AG20443 (cell line): ENCODE measurements around the gene ZNF44.
"Not testable (repeated sequence)": the region's sequence is repeated elsewhere in the genome, so short reads cannot be mapped to it uniquely, and the experiment has no call there.

Experiments used
- DNase-seq: peaks from one replicate; pipeline ENCODE4 v3.0.0; 2012; ENCODE audit warnings: low spot score, mixed read lengths

The ZNF44 gene

DNA sequence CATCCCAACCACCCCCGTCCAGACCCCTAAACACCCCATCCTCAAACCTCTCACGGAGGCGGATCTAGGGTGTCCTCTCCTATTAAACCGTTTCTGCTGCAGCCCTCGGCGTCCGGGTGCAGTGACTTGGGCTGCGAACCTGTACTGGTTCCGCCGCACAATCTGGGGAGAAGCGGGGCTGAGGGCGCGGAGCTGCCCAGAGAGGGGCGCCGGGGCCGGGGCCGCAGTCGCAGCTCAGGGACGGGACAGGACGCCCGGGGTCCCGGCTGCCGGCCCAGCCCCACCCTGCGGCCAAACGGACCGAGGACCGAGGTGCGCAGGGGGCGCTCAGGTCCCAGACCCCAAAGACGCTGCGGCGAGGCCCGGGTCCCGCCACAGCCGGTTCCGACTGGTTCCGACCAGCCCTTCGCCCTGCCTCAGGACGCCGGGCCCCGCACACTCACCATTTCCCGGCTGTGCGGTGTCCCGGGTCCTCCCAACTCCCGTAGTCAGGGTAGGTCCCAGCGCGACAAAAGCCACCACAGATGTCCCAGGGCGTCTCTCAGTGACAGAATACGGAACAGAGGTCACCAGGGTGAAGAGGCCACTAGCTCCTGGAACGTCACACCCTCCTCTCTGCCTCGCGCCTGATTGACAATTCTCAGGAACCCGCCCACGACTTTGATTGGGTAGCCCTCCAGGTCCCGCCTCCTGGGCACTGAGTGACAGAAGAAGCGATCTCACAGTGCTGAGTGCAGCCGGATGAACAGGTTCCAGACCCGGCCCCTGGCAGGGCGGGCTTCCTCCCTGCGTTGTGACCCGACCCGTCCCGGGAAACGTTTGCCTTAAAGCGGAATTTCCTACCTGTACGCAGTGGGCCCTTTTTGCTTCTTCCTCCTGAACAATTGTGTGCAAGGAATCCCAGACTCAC is at the start of gene ZNF44:
ZNF44 (minus strand) TSS at position 635 of the 910 bp plus-strand sequence; CDS start at position 446, 189 bp downstream.
- DNase-seq = peak; percentile 96

DNA sequence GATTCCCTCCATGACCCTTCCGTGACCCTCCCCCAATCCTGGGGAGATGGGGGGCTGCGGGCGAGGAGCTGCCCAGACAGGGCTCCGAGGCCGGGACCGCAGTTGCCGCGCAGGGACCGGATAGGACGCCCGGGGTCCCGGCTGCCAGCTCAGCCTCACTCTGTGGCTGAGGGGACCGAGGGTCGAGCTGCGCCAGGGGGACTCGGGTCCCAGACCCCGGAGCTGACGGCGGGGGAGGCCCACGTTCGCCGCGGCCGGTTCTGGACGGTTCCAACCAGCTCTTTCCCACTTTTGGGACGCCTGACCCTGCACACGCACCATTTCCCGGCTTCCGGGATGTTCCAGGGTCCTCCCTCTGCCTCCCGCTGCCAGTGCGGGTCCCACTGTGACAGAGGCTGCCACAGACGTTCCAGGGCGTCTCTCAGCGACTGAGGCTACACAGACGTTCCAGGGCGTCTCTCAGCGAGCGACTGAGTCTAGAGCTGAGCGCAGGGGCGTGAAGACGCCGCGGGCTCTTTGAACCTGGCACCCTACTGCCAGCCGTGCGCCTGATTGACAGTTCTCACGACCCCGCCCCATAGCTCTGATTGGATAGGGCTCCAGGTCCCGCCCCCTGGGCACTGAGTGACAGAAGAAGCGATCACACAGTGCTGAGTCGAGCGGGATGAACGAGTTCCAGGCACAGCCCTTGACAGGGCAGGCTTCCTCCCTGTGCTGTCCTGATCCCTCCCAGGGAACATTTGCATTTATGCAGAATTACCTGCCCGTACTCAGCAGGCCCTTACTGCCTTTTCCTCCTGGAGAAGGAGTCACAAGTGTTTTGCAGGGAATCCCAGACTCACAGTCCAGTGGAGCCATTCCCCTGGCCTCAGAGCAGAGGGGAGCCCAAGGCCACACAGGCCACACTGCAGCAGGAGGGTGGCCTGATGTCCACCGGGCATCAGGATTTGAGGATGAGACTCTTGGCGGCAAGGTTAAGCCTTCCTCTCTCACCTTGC is 38.8 kb upstream of the ZNF44 start, which contains the start of gene ZNF563:
ZNF563 (minus strand) TSS at position 472 of the 998 bp plus-strand sequence; CDS start at position 321, 151 bp downstream.
- DNase-seq = peak; percentile 97

DNA sequence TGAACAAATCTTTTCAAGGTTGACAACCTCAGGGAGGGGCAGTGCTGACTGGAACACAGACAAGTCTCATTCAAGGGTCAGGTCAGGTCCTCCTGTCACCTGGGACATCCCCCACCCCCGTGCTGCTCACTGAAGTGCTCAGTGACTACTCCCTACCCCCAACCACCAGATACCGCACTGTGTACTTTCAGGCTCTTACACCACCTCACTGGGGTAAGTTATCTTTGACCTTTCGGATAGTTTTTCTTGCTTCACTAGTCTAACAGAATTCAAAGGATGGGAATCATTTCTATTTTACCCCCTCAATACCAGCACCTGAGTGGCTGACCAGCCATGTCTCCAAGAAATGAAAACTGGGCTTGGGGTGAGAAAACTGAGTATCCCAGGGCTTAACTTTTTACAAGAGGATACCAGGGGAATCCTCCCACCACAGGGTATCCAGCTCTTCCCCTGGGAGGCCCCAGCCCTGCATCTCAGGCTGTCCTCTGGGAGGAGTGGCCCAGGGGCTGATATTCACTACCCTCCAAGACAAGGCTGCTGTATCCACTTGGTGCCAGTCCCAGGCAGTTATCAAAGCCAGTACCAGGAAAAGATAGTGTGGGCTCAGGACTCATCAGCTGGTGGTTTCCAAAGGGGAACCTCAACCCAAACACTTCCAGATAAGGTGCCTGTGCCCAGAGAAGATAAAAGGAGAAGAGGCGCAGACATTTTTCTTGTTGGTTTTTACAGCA is 36.7 kb upstream of the ZNF44 start:
- DNase-seq = no peak

DNA sequence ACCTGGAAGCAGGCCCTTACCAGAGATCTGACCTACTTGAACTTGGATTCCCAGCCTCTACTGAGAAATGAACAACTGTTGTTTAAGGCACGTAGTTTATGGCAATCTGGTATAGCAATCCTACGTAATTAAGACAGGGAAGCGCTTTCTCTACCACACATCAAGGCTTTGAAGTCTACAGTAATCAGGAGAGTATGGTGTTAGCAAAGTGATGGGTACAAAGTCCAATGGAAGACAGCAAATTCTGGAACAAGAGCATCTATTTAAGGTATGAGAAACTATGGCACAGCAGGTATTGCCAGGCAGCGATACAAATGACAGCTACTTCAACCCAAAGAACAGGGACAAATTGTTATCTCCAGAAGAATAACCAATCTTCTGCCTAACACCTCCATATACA is 35.7 kb upstream of the ZNF44 start:
- no peak for DNase-seq

DNA sequence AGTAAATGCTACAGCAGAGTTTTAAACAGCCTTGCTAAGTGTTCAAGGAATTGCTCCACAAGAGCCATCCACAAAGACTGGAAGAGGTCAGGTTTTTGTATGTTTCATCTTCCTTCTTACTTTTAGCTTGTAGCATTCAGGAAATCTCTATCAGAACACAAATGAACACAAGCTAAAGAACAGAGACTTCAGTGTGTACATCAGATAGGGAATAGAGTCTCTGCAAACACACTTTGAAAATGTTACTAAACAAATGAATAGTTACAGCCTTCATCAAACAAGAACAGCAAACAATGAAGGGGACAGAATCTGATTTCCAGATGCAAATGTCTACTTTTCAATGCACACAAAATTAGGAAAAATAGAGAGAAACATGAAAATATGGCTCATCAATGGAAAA is 31.0 kb upstream of the ZNF44 start:
- DNase-seq = no peak

DNA sequence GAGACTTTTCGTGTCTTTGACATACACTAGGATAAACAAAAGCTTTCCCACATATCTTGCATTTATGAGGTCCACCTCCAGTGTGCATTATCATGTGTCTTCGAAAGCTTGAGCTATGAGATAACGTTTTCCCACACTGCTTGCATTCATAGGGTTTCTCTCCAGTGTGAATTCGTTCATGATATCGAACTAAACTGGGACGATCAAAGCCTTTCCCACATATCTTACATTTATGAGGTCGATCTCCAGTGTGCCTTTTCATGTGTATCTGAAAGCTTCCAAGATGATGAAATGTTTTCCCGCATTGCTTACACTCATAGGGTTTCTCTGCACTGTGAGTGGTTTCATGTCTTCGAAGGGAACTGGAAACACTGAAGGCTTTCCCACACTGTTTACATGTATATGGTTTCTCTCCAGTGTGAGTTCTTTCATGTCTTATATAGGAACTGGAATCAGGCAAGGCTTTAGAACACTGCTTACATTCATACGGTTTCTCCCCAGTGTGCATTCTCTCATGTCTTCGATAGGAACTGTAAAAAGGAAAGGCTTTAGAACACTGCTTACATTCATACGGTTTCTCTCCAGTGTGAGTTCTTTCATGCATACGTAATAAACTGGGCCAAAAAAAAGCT is 24.2 kb upstream of the ZNF44 start:
- DNase-seq = no peak

DNA sequence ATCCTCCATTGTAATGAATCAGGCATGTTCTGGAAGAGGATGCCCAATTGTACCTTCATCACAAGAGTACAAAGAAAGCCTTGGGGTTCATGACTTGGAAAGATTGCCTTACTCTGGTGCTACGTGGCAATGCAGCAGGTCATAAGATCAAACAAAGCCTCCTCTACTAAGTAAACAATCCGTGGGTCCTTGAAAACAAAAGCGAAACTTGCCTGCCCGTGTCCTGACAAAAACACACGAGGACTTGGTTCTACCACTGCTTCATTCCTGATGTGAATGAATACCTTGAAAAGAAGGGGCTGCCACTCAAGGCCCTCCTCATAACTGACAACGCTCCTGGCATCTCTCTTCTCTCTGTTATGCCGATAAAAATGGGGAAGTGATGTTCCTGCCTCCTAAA is 19.9 kb upstream of the ZNF44 start:
- no peak for DNase-seq

DNA sequence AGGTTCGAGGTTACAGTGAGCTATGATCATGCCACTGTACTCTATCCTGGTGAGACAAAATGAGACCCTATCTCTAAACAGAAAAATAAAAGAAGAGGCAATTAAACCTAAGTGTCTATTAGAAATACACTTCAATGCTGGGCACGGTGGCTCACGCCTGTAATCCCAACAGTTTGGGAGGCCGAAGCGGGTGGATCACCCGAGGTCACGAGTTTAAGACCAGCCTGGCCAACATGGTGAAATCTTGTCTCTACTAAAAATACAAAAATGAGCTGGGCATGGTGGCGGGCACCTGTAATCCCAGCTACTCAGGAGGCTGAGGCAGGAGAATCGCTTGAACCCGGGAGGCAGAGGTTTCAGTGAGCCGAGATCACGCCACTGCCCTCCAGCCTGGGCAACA is 14.2 kb upstream of the ZNF44 start:
- DNase-seq = not testable (repeated sequence)

DNA sequence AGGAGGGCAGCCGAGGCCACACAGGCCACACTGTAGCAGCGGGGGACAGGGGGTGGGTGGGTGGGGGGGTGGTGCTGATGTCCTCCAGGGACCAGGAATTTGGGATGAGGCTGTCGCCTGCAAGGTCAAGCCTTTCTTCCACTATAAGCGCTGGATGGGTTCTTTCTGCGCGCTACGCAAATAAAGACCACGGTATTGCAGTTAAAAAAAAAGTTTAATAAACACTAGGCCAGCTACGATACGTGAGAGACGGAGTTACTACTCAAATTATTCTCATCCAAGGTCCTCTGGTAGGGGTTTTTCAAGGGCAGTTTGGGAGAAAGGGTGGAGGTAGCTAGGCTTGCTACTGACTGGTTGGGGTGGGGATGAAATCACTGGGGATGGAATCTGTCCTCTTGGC is 508 bp upstream of the ZNF44 start:
- no peak for DNase-seq

DNA sequence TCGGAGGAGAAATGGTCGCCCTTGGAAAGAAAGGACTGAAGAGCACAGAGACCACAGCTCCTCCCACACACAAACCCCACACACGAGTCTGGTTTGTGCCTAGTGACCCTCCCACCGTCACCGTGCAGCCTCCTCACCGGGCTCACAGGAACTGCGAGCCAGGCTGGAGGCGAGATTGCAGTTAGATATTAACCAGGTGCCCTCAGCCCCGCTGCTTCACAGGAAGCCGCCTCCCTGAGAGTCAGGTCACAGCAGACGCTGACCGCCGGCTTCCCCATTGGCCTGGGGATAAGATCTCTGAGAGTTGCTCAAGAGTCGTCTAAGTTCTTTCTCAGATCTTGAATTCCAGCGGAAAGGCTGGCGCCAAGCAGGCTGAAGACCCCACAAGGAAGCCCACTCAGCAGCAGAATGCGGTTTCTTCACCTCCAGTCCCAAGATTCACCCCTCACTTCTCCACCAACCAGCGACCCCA is 870 bp downstream of the ZNF44 start:
- DNase-seq = peak; percentile 67

DNA sequence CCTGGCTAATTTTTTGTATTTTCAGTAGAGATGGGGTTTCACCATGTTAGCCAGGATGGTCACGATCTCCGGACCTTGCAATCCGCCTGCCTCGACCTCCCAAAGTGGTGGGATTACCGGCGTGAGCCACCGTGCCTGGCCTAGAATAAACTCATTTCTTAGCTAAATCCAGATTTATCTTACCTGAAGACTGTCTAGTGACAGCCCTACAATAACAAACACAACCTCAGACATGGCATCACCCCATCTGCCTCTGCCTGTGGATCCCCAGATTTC is 5.0 kb downstream of the ZNF44 start:
- no peak for DNase-seq

DNA sequence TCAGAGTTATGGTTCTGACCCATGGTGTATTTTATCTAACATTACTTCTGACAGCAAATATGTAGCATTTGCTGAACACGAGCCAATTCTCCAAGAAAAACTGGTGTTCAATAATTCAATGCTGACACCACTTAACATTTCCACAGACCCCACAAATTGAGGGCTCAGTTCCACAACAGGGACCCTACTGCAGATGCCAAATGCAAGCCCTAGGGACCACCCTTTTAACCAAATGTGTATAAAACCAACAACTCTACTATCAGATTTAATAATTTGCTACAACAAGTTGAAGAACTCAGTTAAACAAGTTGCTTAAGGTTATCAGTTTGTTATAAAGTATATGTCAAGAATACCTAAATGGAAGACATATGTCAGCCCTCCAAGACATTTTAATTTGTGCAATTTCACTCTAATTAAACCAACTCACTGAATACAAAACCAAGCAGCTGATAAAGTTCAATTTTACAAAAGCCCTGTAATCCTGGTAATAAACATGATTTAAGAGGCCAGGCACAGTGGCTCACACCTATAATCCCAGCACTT is 6.7 kb downstream of the ZNF44 start:
- no peak for DNase-seq

DNA sequence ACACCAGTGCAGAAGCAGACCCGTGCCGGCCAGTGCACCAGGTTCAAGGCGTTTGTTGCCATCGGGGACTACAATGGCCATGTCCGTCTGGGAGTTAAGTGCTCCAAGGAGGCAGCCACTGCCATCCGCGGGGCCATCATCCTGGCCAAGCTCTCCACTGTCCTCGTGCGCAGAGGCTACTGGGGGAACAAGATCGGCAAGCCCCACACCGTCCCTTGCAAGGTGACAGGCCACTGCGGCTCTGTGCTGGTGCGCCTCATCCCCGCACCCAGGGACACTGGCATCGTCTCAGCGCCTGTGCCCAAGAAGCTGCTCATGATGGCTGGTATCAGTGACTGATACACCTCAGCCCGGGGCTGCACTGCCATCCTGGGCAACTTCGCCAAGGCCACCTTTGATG is 10.1 kb downstream of the ZNF44 start:
- no peak for DNase-seq

DNA sequence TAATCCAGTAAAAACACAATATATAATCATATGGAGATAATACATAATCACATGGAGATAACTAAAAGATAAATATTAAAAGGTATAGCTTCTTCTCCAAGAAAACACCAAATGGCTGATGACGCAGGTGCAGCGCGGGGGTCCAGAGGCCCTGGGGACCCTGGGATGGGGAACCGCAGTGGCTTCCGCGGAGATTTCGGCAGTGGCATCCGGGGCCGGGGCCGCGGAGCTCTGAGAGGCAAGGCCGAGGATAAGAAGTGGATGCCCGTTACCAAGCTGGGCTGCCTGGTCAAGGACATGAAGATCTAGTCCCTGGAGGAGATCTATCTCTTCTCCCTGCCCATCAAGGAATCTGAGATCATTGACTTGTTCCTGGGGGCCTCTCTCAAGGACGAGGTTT is 10.5 kb downstream of the ZNF44 start:
- DNase-seq = no peak

DNA sequence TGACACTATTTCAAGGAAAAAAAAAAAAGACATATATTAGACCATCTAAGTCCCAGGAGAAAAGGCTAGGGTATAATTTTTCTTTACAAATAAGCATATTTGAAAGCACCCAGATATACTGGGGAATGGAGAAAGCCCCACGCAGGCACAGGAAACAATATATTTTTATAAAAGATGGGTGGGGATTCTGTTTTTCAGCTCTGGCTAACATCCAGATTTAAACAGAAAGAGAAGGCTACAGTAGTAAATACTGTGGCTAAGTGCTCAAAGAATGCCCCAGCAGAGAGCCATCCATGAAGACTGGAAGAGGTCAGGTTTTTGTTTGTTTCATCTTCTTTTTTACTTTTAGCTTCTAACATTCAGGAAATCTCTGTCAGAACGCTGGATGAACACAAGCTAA is 16.0 kb downstream of the ZNF44 start:
- DNase-seq = no peak

DNA sequence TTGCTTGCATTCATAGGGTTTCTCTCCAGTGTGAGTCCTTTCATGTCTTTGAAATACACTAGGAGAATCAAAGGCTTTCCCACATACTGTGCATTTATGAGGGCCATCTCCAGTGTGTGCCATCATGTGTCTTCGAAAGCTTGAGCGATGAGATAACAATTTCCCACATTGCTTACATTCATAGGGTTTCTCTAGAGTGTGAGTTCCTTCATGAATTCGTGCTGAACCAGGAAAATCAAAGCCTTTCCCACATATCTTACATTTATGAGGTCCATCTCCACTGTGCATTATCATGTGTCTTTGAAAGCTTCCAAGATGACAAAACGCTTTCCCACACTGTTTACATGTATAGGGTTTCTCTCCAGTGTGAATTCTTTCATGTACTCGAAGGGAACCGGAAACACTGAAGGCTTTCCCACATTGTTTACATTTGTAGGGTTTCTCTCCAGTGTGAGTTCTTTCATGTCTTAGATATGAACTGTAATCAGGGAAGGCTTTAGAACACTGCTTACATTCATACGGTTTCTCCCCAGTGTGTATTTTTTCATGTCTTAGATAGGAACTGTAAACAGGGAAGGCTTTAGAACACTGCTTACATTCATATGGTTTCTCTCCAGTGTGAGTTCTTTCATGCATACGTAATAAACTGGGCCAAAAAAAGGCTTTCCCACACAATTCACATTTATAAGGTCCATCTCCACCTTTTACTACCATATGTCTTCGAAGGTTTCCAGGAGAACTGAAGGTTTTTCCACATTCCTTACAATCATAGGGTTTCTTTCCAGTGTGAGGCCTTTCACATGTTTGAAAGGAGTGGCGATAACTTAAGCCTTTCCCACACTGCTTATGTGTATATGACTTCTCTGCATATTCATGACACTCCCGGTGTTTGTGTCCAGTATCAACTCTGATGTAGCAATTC is 21.4 kb downstream of the ZNF44 start:
- DNase-seq = no peak

DNA sequence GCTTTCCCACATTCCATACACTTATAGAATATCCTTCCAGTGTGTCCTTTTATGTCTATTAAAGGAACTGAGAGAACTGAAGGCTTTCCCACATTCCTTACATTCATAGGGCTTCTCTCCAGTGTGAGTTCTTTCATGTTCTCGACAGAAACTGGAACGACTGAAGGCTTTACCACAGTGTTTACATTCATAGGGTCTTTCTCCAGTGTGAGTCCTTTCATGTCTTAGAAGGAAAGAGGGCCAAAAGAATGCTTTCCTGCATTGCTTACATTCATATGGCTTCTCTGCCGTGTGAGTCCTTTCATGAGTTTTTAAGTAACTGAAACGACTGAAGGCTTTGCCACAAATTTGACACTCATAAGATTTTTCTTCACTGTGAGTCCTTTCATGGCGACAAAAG is 22.3 kb downstream of the ZNF44 start:
- no peak for DNase-seq

DNA sequence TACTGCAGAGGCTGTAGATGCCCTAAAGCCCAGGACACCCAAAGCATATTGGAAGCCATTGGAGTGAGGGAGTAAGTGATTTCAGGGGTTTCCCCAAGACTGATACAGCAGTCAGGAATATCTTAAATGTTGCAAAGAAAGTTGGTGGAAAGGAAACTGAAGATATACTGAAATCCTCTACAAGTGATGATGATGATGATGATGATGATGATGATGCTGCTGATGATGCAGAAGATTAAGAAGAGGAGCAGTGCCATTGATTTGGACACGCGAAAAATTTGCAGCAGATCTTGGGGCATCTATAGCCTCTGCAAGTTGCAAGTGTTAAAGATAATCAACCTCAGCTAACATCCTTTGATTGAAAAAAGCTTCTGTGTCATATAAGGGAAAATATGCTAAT is 23.8 kb downstream of the ZNF44 start:
- DNase-seq = no peak

DNA sequence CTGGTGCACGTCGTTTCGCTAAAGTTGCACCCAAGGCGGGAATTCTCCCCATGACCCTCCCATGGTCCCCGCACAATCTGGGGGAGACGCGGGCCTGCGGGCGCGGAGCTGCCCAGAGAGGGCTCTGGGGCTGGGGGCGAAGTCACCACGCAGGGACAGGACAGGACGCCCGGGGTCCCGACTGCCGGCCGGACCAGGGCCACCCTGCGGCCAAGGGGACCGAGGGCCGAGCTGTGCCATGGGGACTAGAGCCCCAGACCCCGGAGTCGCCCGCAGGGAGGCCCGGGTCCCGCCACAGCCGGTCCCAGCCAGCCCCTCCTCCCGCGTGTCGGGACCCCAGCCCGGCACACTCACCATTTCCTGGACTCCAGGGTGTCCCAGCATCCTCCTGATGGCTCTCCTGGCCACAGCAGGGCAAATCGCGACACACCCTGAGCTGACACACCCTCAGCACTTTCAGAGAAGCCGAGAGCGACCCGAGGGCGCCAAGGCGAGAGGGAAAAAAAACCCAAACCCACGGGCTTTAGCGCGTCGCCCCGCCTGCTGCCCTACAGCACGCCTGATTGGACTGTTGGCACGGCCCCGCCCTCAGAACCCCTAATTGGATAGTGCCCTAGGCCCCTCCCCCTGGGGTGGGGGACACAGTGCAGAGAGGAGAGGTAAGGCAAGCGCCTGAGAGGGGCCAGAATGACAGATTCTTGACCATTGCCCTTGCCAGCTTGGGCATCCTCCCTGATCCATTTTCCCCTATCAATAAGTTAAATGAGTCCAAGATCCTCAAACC is 28.6 kb downstream of the ZNF44 start:
- DNase-seq = no peak
